SU-DHL-6 (cell line): ENCODE measurements around the gene HAAO.

Experiments
- H2AFZ ChIP-seq: fragments of 200-600 bp; sonication (generic); 2 replicates; pipeline ENCODE4 v1.6.1; 2014; ENCODE audit warnings: low read depth, mild to moderate bottlenecking, moderate library complexity, mixed read lengths, antibody characterized with exemption, low read length; ENCODE audit not compliant: severe bottlenecking
- H3F3A ChIP-seq: fragments of 200-600 bp; shearing (Covaris generic); 2 replicates; pipeline ENCODE4 v1.6.0; 2016; ENCODE audit warnings: antibody characterized with exemption, mild to moderate bottlenecking; ENCODE audit not compliant: insufficient read depth
- H3K27ac ChIP-seq: fragments of 200-600 bp; sonication (generic); 2 replicates; pipeline ENCODE4 v1.5.1; 2016; ENCODE audit warnings: low read depth, mild to moderate bottlenecking, low read length, moderate library complexity, mixed read lengths
- H3K27me3 ChIP-seq: fragments of 200-600 bp; sonication (generic), shearing (Covaris generic); 2 replicates; pipeline ENCODE4 v1.6.0; 2014; ENCODE audit warnings: mild to moderate bottlenecking, low read length
- H3K36me3 ChIP-seq: fragments of 200-600 bp; sonication (generic); 2 replicates; pipeline ENCODE4 v1.6.1; 2014; ENCODE audit warnings: mild to moderate bottlenecking, low read length, mixed read lengths
- H3K4me2 ChIP-seq: fragments of 300-600, 200-600 bp; shearing (Covaris generic), sonication (generic); 2 replicates; pipeline ENCODE4 v1.6.0; 2014; ENCODE audit warnings: low read length, low read depth, mild to moderate bottlenecking; ENCODE audit not compliant: poor library complexity, severe bottlenecking
- H3K4me3 ChIP-seq: fragments of 200-600 bp; sonication (generic); 2 replicates; pipeline ENCODE4 v1.5.1; 2014; ENCODE audit warnings: antibody characterized with exemption, low read length, mild to moderate bottlenecking, mixed read lengths; ENCODE audit not compliant: insufficient read depth, poor library complexity, severe bottlenecking
- H3K79me2 ChIP-seq: fragments of 200-600 bp; sonication (generic); 2 replicates; pipeline ENCODE4 v1.6.1; 2014; ENCODE audit warnings: mild to moderate bottlenecking, low read length, moderate library complexity; ENCODE audit not compliant: insufficient read depth
- H3K9ac ChIP-seq: fragments of 200-600 bp; sonication (generic); 2 replicates; pipeline ENCODE4 v1.7.0; 2014; ENCODE audit warnings: mild to moderate bottlenecking, low read length
- H3K9me2 ChIP-seq: fragments of 200-600 bp; sonication (generic); replicated peaks from 2 replicates; pipeline ENCODE4 v1.6.1; 2014; ENCODE audit warnings: low read length; ENCODE audit not compliant: insufficient read depth
- H3K9me3 ChIP-seq: fragments of 200-600 bp; sonication (generic); 2 replicates; pipeline ENCODE4 v1.6.1; 2014; ENCODE audit warnings: low read length, mixed read lengths; ENCODE audit not compliant: insufficient read depth
- H4K20me1 ChIP-seq: fragments of 200-600 bp; sonication (generic); 2 replicates; pipeline ENCODE4 v1.6.1; 2014; ENCODE audit warnings: low read depth, mild to moderate bottlenecking, antibody characterized with exemption, low read length, moderate library complexity, mixed read lengths
- CTCF ChIP-seq: fragments of 200-600 bp; sonication (generic); IDR thresholded peaks from one replicate; pipeline ENCODE4 v1.5.1; 2017; ENCODE audit warnings: antibody characterized with exemption, mild to moderate bottlenecking, low read length, moderate library complexity; ENCODE audit not compliant: insufficient read depth, poor library complexity, severe bottlenecking
- EZH2phosphoT487 ChIP-seq: fragments of 200-600 bp; sonication (generic), shearing (Covaris generic); conservative IDR thresholded peaks from 2 replicates; pipeline ENCODE4 v1.6.1; 2018; ENCODE audit warnings: mild to moderate bottlenecking, antibody characterized with exemption, low read length, moderate library complexity, mixed read lengths

Gene HAAO

GRCh38 chr2:42722320-42723190 is 69.8 kb downstream of the HAAO start:
- H3K27me3 ChIP-seq = no peaks in the 10 kb centered on the region
- no peak overlapping the region for H3K4me3 ChIP-seq
- H2AFZ ChIP-seq = no peak overlapping the region
- TF ChIP-seq CTCF (no peak), EZH2phosphoT487 (no peak)
- H3F3A ChIP-seq = no peaks in the 10 kb centered on the region
- H3K9me2 ChIP-seq = no peaks in the 10 kb centered on the region
- no peaks in the 10 kb centered on the region for H4K20me1 ChIP-seq
- H3K4me2 ChIP-seq = no peak overlapping the region
- H3K9me3 ChIP-seq = no peaks in the 10 kb centered on the region
- H3K79me2 ChIP-seq = no peaks in the 10 kb centered on the region
- no peaks in the 10 kb centered on the region for H3K36me3 ChIP-seq
- no peak overlapping the region for H3K27ac ChIP-seq
- no peak overlapping the region for H3K9ac ChIP-seq

GRCh38 chr2:42721898-42722297 is 70.5 kb downstream of the HAAO start:
- H3K4me3 ChIP-seq = no peak overlapping the region
- H3K27me3 ChIP-seq = no peaks in the 10 kb centered on the region
- no peaks in the 10 kb centered on the region for H3K79me2 ChIP-seq
- no peak overlapping the region for H3K9ac ChIP-seq
- TF ChIP-seq CTCF (no peak), EZH2phosphoT487 (no peak)
- H3K9me3 ChIP-seq = no peaks in the 10 kb centered on the region
- H3F3A ChIP-seq = no peaks in the 10 kb centered on the region
- no peaks in the 10 kb centered on the region for H4K20me1 ChIP-seq
- no peaks in the 10 kb centered on the region for H3K36me3 ChIP-seq
- H3K4me2 ChIP-seq = no peak overlapping the region
- no peak overlapping the region for H3K27ac ChIP-seq
- no peaks in the 10 kb centered on the region for H3K9me2 ChIP-seq
- H2AFZ ChIP-seq = no peak overlapping the region
